HEK293 (cell line): ENCODE data around the gene KIF23.

Experiments
- CTCF ChIA-PET: fragments of 350-600 bp; formaldehyde crosslinking; extraction: SDS; loops from one replicate; lab custom pipeline; 2021; ENCODE audit warnings: antibody characterized with exemption; lab: Yijun Ruan, JAX
- POLR2A ChIA-PET: fragments of 300-600 bp; formaldehyde crosslinking; extraction: SDS; loops from one replicate; lab custom pipeline; 2020; ENCODE audit warnings: antibody characterized with exemption, inconsistent platforms; lab: Yijun Ruan, JAX
- H3K27ac ChIP-seq: fragments of 200-500 bp; sonication (Bioruptor generic); 2 replicates; pipeline ENCODE4 v1.5.1; 2014; ENCODE audit warnings: low read depth, low read length, control low read depth, inconsistent platforms; ENCODE audit errors: extremely low read depth
- H3K36me3 ChIP-seq, 2 experiments: fragments of 200-500 bp in 1 of 2; sonication (Bioruptor generic) in 1 of 2; 1 replicate in 1 of 2; 2 replicates in 1 of 2; pipeline ENCODE4 v1.5.1; 2014 to 2017; ENCODE audit warnings: inconsistent platforms in 2 of 2, low read length in 2 of 2; ENCODE audit not compliant: control insufficient read depth in 2 of 2, insufficient read depth in 1 of 2
- H3K4me1 ChIP-seq: fragments of 200-500 bp; sonication (Bioruptor generic); 2 replicates; pipeline ENCODE4 v1.5.1; 2014; ENCODE audit warnings: mild to moderate bottlenecking, low read length, inconsistent platforms; ENCODE audit not compliant: control insufficient read depth, insufficient read depth
- H3K4me3 ChIP-seq: 2 replicates; pipeline ENCODE4 v1.5.1; 2011; ENCODE audit warnings: low read depth, mild to moderate bottlenecking, control low read depth, low read length, moderate library complexity
- H3K9me3 ChIP-seq: fragments of 200-500 bp; sonication (Bioruptor generic); 2 replicates; pipeline ENCODE4 v1.5.1; 2014; ENCODE audit warnings: low read depth, low read length, inconsistent platforms; ENCODE audit not compliant: control insufficient read depth, insufficient read depth
- ATF2 ChIP-seq: fragments of 450-650 bp; formaldehyde crosslinking; IDR thresholded peaks from 2 replicates; pipeline ENCODE4 v1.5.1; 2016; ENCODE audit warnings: missing biosample characterization, missing genetic modification characterization, low read depth
- BCL11A ChIP-seq: fragments of 450-650 bp; formaldehyde crosslinking; IDR thresholded peaks from 2 replicates; pipeline ENCODE4 v1.5.1; 2016; ENCODE audit warnings: low read depth, missing biosample characterization, missing genetic modification characterization
- GLI2 ChIP-seq: fragments of 450-650 bp; formaldehyde crosslinking; IDR thresholded peaks from 2 replicates; pipeline ENCODE4; 2017; ENCODE audit warnings: missing biosample characterization, missing genetic modification characterization, low read depth, borderline replicate concordance
- KLF16 ChIP-seq: fragments of 450-650 bp; formaldehyde crosslinking; IDR thresholded peaks from 2 replicates; pipeline ENCODE4 v1.5.1; 2017; ENCODE audit warnings: missing biosample characterization, missing genetic modification characterization
- MZF1 ChIP-seq: fragments of 450-650 bp; formaldehyde crosslinking; IDR thresholded peaks from 2 replicates; pipeline ENCODE4 v1.5.1; 2017; ENCODE audit warnings: missing biosample characterization, missing genetic modification characterization, borderline replicate concordance
- PBX3 ChIP-seq: sonication (generic); formaldehyde crosslinking; IDR thresholded peaks from 2 replicates; pipeline ENCODE4 v1.8.1; 2022; ENCODE audit warnings: mild to moderate bottlenecking, moderate library complexity, missing genetic modification reagents
- PRDM1 ChIP-seq: fragments of 450-650 bp; formaldehyde crosslinking; IDR thresholded peaks from 2 replicates; pipeline ENCODE4; 2016; ENCODE audit warnings: missing biosample characterization, missing genetic modification characterization
- PRDM6 ChIP-seq: fragments of 450-650 bp; formaldehyde crosslinking; IDR thresholded peaks from 2 replicates; pipeline ENCODE4 v1.5.1; 2017; ENCODE audit warnings: missing biosample characterization, missing genetic modification characterization
- REPIN1 ChIP-seq: fragments of 450-650 bp; formaldehyde crosslinking; IDR thresholded peaks from 2 replicates; pipeline ENCODE4 v1.5.1; 2017; ENCODE audit warnings: missing biosample characterization, missing genetic modification characterization, low read depth
- ZBTB6 ChIP-seq: fragments of 450-650 bp; formaldehyde crosslinking; IDR thresholded peaks from 2 replicates; pipeline ENCODE4 v1.5.1; 2017; ENCODE audit warnings: missing biosample characterization, missing genetic modification characterization
- ZEB2 ChIP-seq: fragments of 450-650 bp; formaldehyde crosslinking; IDR thresholded peaks from 2 replicates; pipeline ENCODE4 v1.5.1; 2016; ENCODE audit warnings: missing biosample characterization, missing genetic modification characterization
- ZNF140 ChIP-seq: fragments of 450-650 bp; formaldehyde crosslinking; IDR thresholded peaks from 2 replicates; pipeline ENCODE4 v1.5.1; 2016; ENCODE audit warnings: missing biosample characterization, missing genetic modification characterization
- ZNF391 ChIP-seq: fragments of 450-650 bp; formaldehyde crosslinking; IDR thresholded peaks from 2 replicates; pipeline ENCODE4 v1.5.1; 2016; ENCODE audit warnings: low read depth, missing biosample characterization, missing genetic modification characterization, borderline replicate concordance
- ZNF561 ChIP-seq: fragments of 450-650 bp; IDR thresholded peaks from 2 replicates; pipeline ENCODE4 v1.5.1; 2018; ENCODE audit warnings: missing biosample characterization, missing genetic modification characterization, borderline replicate concordance
- ZNF571 ChIP-seq: fragments of 450-650 bp; formaldehyde crosslinking; IDR thresholded peaks from 2 replicates; pipeline ENCODE4 v1.5.0; 2017; ENCODE audit warnings: missing biosample characterization, missing genetic modification characterization
- ZNF626 ChIP-seq: fragments of 450-650 bp; sonication (Bioruptor Pico); formaldehyde crosslinking; IDR thresholded peaks from 2 replicates; pipeline ENCODE4 v1.5.1; 2018; ENCODE audit warnings: missing biosample characterization, missing genetic modification characterization, inconsistent platforms
- ZNF677 ChIP-seq: fragments of 450-650 bp; IDR thresholded peaks from 2 replicates; pipeline ENCODE4 v1.5.0; 2018; ENCODE audit warnings: missing biosample characterization, mild to moderate bottlenecking, missing genetic modification characterization, moderate library complexity
- ZNF692 ChIP-seq: fragments of 450-650 bp; formaldehyde crosslinking; IDR thresholded peaks from 2 replicates; pipeline ENCODE4 v1.5.1; 2016; ENCODE audit warnings: missing biosample characterization, missing genetic modification characterization

Gene KIF23

GRCh38 chr15:69417581-69417980, 3.4 kb downstream of the KIF23 start (continued):
- TF ChIP-seq BCL11A (tag by site-specific recombination) (no peak), ZNF140 (tag by site-specific recombination) (no peak), ZNF391 (tag by site-specific recombination) (no peak), ZBTB6 (tag by site-specific recombination) (no peak), REPIN1 (tag by site-specific recombination) (no peak), ZEB2 (tag by site-specific recombination) (no peak), PBX3 (no peak), ZNF692 (tag by site-specific recombination) (no peak), GLI2 (tag by site-specific recombination) (no peak), ZNF561 (tag by site-specific recombination) (no peak), ZNF571 (tag by site-specific recombination) (no peak), MZF1 (tag by site-specific recombination) (no peak), PRDM1 (no peak), ZNF626 (tag by site-specific recombination) (no peak), ZNF677 (tag by site-specific recombination) (no peak)

GRCh38 chr15:69421498-69421897, 7.3 kb downstream of the KIF23 start:
- CTCF ChIA-PET = interaction anchor here (1.9 kb wide), 1 partner anchor 27 kb away, joined by 8 read pairs; no protein-coding TSS in a partner anchor
- Histone ChIP-seq H3K4me1 (no peaks in the 10 kb centered on the region), H3K36me3 (peaks cover 94% of the 10 kb centered on the region in 2 experiments), H3K4me3 (no peak overlapping the region), H3K9me3 (no peaks in the 10 kb centered on the region), H3K27ac (no peak overlapping the region)
- peak; percentile 36; the same call in 1 of the 2 replicates for TF ChIP-seq ATF2 (tag by site-specific recombination)
- TF ChIP-seq PBX3 = no peak
- no peak for TF ChIP-seq REPIN1 (tag by site-specific recombination)
- peak; percentile 65 for TF ChIP-seq PRDM6
- 0 out of 2 replicates have a peak, but pooled peaks have one; percentile 13 for TF ChIP-seq KLF16 (tag by site-specific recombination)
- POLR2A ChIA-PET = no interaction called here
